Adipose tissue (tissue), 3 donors: Measurements from ENCODE around the gene MPND. TPM values are rescaled to one million over a fixed set of nuclear protein-coding genes. Genes with fewer than 3 reads are reported as not detected.

Experiments used
- H3K27ac ChIP-seq: one replicate; pipeline ENCODE4 v1.5.1; 2013; ENCODE audit warnings: low read depth, low read length
- WGBS, 3 donors: extraction: QIAGEN DNeasy Blood & Tissue Kit; methylation state at CpG; one replicate each; pipeline ENCODE4 v1.1.7; 2013; 5-methylcytosine and 5-hydroxymethylcytosine counted together
- polyA plus RNA-seq, 3 donors: library from polyadenylated mRNA; stranded (reverse); fragments of 200-250 nt; gene quantifications; one replicate each; pipeline ENCODE4 v1.2.3, GENCODE V29; 2013
- donor health status: healthy with polysubstance abuse.
- donor health status: Bipolar disorder and iron deficiency.
- donor health status: healthy.

The MPND gene
- polyA plus RNA-seq, 3 donors: 12.0 to 21.6 (median 17.2) TPM

- no peak overlapping the region for H3K27ac ChIP-seq
- 66 to 91% (median 89%) methylated on average over 27 to 31 of the region's 31 CpGs for WGBS, 3 donors
Measured at GRCh38 chr19:4371247-4372164, 28.1 kb downstream of the MPND start.

- H3K27ac ChIP-seq: no peak overlapping the region
- WGBS, 3 donors: 82 to 89% (median 86%) methylated on average over 22 of the region's 22 CpGs
Measured at GRCh38 chr19:4372165-4373012, 29.0 kb downstream of the MPND start.

- WGBS, 3 donors: 80 to 84% (median 82%) methylated on average over 8 of the region's 8 CpGs
- H3K27ac ChIP-seq: no peak overlapping the region
Measured at GRCh38 chr19:4373013-4373367, 29.6 kb downstream of the MPND start.

GRCh38 chr19:4373601-4374497 is 30.5 kb downstream of the MPND start:
- WGBS, 3 donors: 36 to 61% (median 39%) methylated on average over 25 of the region's 25 CpGs
- peak overlapping the region; percentile 35 for H3K27ac ChIP-seq

- 42% methylated on average over 27 of the region's 27 CpGs for WGBS, 3 donors
- H3K27ac ChIP-seq: peak overlapping the region; percentile 35
Measured at GRCh38 chr19:4374498-4375163, 31.3 kb downstream of the MPND start.

GRCh38 chr19:4375164-4376027 is 32.0 kb downstream of the MPND start:
- peak overlapping the region; percentile 21 for H3K27ac ChIP-seq
- 16 to 50% (median 42%) methylated on average over 16 of the region's 16 CpGs for WGBS, 3 donors

- WGBS, 3 donors: 56 to 71% (median 67%) methylated on average over 16 of the region's 16 CpGs
- H3K27ac ChIP-seq: no peak overlapping the region
Measured at GRCh38 chr19:4376028-4376670, 32.8 kb downstream of the MPND start.

- no peak overlapping the region for H3K27ac ChIP-seq
- 62 to 73% (median 70%) methylated on average over 10 of the region's 10 CpGs for WGBS, 3 donors
Measured at GRCh38 chr19:4376671-4376990, 33.3 kb downstream of the MPND start.

GRCh38 chr19:4376991-4377781 is 33.8 kb downstream of the MPND start:
- no peak overlapping the region for H3K27ac ChIP-seq
- 41 to 87% (median 83%) methylated on average over 23 of the region's 23 CpGs for WGBS, 3 donors

- H3K27ac ChIP-seq: no peak overlapping the region
- WGBS, 3 donors: 69 to 91% (median 89%) methylated on average over 11 of the region's 11 CpGs
Measured at GRCh38 chr19:4378886-4379285, 35.5 kb downstream of the MPND start.

- 32 to 54% (median 45%) methylated on average over 17 to 20 of the region's 20 CpGs for WGBS, 3 donors
- no peak overlapping the region for H3K27ac ChIP-seq
Measured at GRCh38 chr19:4379383-4380253, 36.3 kb downstream of the MPND start.

GRCh38 chr19:4380254-4380727 is 36.9 kb downstream of the MPND start:
- WGBS, 3 donors: 19 to 49% (median 23%) methylated on average over 17 of the region's 17 CpGs
- no peak overlapping the region for H3K27ac ChIP-seq

- H3K27ac ChIP-seq: no peak overlapping the region
- 78 to 86% (median 83%) methylated on average over 15 of the region's 15 CpGs for WGBS, 3 donors
Measured at GRCh38 chr19:4385291-4386040, 42.1 kb downstream of the MPND start.

- 78 to 88% (median 83%) methylated on average over 13 of the region's 13 CpGs for WGBS, 3 donors
- no peak overlapping the region for H3K27ac ChIP-seq
Measured at GRCh38 chr19:4386041-4386782, 42.9 kb downstream of the MPND start.
